ENCODE results near the gene PIK3C3.
"Not testable (repeated sequence)": the region's sequence is repeated elsewhere in the genome, so short reads cannot be mapped to it uniquely, and the experiment has no call there.

The PIK3C3 gene

GRCh38 chr18:42024131-42024530 is 69.1 kb downstream of the PIK3C3 start:
- DNase-seq (ENCODE audit: low read depth in 2 of 2): no peak

GRCh38 chr18:42025491-42025890 is 70.5 kb downstream of the PIK3C3 start:
- DNase-seq (ENCODE audit: low read depth in 2 of 2): no peak

GRCh38 chr18:42025974-42026625 is 71.1 kb downstream of the PIK3C3 start:
- no peak for DNase-seq (ENCODE audit: low read depth in 2 of 2)

- DNase-seq (ENCODE audit: low read depth in 2 of 2): peak in 1 of 2 experiments; percentile 16
Measured at GRCh38 chr18:42028247-42028832, 73.3 kb downstream of the PIK3C3 start.

GRCh38 chr18:42029092-42029491 is 74.1 kb downstream of the PIK3C3 start:
- no peak for DNase-seq (ENCODE audit: low read depth in 2 of 2)

- DNase-seq (ENCODE audit: low read depth in 2 of 2): no peak
Measured at GRCh38 chr18:42030586-42031182, 75.7 kb downstream of the PIK3C3 start.

GRCh38 chr18:42032447-42032846 is 77.4 kb downstream of the PIK3C3 start:
- no peak for DNase-seq (ENCODE audit: low read depth in 2 of 2)

GRCh38 chr18:42033137-42033810 is 78.2 kb downstream of the PIK3C3 start:
- no peak for DNase-seq (ENCODE audit: low read depth in 2 of 2)

- DNase-seq (ENCODE audit: low read depth in 2 of 2): no peak
Measured at GRCh38 chr18:42038936-42039335, 83.9 kb downstream of the PIK3C3 start.

- no peak for DNase-seq (ENCODE audit: low read depth in 2 of 2)
Measured at GRCh38 chr18:42039396-42039795, 84.4 kb downstream of the PIK3C3 start.

- no peak for DNase-seq (ENCODE audit: low read depth in 2 of 2)
Measured at GRCh38 chr18:42041793-42042192, 86.8 kb downstream of the PIK3C3 start.

- no peak for DNase-seq (ENCODE audit: low read depth in 2 of 2)
Measured at GRCh38 chr18:42045346-42045745, 90.3 kb downstream of the PIK3C3 start.

GRCh38 chr18:42047721-42048120 is 92.7 kb downstream of the PIK3C3 start:
- DNase-seq (ENCODE audit: low read depth in 2 of 2): no peak

GRCh38 chr18:42048158-42048557 is 93.1 kb downstream of the PIK3C3 start:
- no peak for DNase-seq (ENCODE audit: low read depth in 2 of 2)

- DNase-seq (ENCODE audit: low read depth in 2 of 2): not testable (repeated sequence)
Measured at GRCh38 chr18:42049536-42049935, 94.5 kb downstream of the PIK3C3 start.

GRCh38 chr18:42051411-42051810 is 96.4 kb downstream of the PIK3C3 start:
- DNase-seq (ENCODE audit: low read depth in 2 of 2): no peak

GRCh38 chr18:42052122-42052708 is 97.2 kb downstream of the PIK3C3 start:
- no peak for DNase-seq (ENCODE audit: low read depth in 2 of 2)

GRCh38 chr18:42053188-42053781 is 98.3 kb downstream of the PIK3C3 start:
- DNase-seq (ENCODE audit: low read depth in 2 of 2): peak; percentile 11 to 45

- DNase-seq (ENCODE audit: low read depth in 2 of 2): no peak
Measured at GRCh38 chr18:42064109-42064508, 109.1 kb downstream of the PIK3C3 start.

GRCh38 chr18:42067518-42067917 is 112.5 kb downstream of the PIK3C3 start:
- DNase-seq (ENCODE audit: low read depth in 2 of 2): no peak

GRCh38 chr18:42068030-42068429 is 113.0 kb downstream of the PIK3C3 start:
- no peak for DNase-seq (ENCODE audit: low read depth in 2 of 2)

GRCh38 chr18:42069036-42069435 is 114.0 kb downstream of the PIK3C3 start:
- no peak for DNase-seq (ENCODE audit: low read depth in 2 of 2)

All from stimulated activated CD4-positive, alpha-beta T cell treated with anti-CD3 and anti-CD28 coated beads, Interleukin-12 subunit alpha, Interleukin-12 subunit beta, amount 100 ng/mL, for 24 hours (primary cell).